Stimulated activated CD8-positive, alpha-beta memory T cell treated with anti-CD3 and anti-CD28 coated beads, Interleukin-12 subunit alpha, Interleukin-12 subunit beta, amount 100 ng/mL, for 24 hours (primary cell): ENCODE data around the gene HUNK.
"Not testable (repeated sequence)": the region's sequence is repeated elsewhere in the genome, so short reads cannot be mapped to it uniquely, and the experiment has no call there.

ENCODE experiments used
- DNase-seq: peaks from one replicate; pipeline ENCODE4 v3.0.0-alpha.2; 2020; ENCODE audit errors: extremely low read depth

Gene HUNK

DNA sequence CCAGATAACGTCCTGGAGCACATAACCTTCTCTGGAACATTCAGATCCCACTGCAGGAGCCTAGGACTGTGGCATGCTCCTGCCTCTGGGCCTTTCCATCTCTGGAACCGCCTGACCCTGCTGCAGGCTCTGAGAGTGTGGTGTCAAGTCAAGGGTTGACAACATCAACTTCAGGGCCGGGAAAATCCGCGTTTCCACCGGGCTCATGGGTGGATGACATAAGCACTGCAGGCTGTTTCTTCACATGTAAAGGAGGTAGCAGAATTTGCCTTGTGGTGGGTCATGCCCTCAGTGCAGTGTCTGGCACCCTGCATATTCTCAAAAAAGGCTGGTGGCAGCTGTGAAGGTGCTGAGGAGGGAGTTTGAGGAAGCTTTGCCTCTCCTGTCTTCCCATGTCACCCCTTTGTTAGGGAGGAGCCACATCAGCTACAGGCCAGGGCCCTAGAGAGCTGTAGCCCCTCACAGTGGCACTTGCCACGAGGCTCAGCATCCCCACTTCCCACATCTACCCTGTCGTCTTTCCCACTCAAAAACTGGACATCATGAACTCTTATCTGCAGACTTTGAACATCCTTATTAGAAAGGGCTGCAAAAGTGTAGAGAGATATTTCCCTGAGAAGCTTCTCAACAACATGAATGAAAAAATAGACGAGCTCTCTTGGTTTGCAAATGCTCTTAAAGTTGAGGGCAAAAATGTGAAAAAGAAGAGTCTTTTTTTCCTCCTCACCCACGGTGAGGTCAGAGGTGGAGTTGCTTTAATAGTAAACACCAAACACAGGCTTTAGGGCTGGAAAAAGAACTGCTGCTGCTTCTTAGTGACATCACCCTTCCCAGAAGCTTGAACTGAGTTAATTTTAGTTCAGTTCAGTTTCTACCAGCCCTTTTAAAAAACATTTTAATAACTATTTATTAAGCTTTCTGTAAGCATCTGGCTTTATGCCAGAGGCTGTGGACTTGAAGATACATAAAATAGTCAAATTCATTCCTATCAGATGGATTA is 121.3 kb downstream of the HUNK start:
- DNase-seq = no peak

DNA sequence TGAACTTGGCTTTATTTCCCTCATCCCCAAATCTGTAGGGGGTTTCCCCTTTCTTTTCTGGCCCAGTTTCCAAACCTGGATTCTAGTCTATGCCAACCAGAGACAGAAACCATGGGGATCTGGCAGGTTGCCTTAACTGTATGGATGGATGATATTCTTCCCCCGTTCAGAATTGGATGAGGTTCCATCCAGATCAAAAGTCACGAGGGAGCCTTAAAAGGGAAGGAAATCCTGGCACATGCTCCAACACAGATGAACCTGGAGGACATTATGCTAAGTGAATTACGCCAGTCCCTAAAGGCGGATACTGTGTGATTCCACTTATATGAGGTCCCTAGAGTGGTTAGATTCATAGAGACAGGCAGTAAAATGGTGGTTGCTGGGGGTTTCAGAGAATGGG is 124.4 kb downstream of the HUNK start:
- no peak for DNase-seq

- DNase-seq = no peak
Measured at GRCh38 chr21:31999810-32000468, 127.1 kb downstream of the HUNK start.

DNA sequence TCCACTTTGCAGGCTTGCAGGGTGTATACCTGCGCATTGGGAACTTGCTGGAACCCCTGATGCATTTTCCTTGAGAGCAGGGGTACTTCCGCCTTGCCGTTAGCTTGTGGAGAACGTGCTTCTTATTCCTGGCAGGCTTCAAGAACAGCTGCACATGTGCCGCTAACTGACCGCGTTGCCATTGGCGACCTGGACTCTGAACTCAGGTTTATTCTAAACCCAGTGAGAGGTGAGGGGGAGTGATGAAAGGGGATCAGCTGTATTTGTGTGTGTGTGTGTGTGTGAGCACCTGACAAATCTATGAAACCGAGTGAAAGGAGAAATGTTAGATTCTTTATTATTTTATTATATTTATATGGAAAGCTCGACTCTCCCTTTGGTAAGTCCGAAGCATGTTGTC is 128.6 kb downstream of the HUNK start:
- no peak for DNase-seq

- no peak for DNase-seq
Measured at GRCh38 chr21:32003411-32003810, 130.6 kb downstream of the HUNK start.

GRCh38 chr21:32004291-32004690 is 131.5 kb downstream of the HUNK start:
- DNase-seq = no peak

DNA sequence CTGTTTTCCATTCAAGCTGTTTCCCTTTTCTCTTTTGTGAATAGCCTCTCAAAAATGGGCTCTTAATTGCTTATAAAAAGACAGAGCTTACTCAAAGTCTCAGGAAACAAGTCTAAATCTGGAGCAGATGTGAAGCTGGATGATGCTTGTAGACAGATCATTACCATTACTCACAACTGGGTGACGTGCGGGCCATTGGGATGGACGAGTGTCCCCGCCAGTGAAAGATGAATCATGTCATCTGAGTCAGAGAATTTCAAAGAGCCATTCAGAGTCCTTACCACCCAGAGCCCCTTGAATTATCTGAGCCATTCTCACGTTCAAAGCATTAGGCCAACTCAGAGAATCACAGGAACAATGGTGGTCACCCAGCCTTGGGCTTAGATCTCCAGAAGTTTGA is 134.6 kb downstream of the HUNK start:
- no peak for DNase-seq

DNA sequence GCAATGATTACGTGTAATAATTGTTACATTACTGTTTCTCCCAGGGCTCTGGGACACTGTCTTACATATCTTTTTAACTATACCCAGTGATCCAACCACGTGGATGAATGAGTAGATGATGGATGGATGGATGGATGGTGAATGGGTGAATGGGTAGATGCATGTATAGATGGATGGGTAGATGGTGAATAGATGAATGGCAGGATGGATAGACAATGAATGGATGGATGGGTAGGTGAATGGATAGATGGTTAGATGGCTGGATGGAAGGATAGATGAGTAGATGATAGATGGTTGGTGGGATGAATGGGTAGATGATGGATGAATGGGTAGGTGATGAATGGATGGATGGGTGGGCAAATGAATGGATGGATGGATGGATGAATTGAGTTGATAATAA is 135.9 kb downstream of the HUNK start:
- DNase-seq = no peak

DNA sequence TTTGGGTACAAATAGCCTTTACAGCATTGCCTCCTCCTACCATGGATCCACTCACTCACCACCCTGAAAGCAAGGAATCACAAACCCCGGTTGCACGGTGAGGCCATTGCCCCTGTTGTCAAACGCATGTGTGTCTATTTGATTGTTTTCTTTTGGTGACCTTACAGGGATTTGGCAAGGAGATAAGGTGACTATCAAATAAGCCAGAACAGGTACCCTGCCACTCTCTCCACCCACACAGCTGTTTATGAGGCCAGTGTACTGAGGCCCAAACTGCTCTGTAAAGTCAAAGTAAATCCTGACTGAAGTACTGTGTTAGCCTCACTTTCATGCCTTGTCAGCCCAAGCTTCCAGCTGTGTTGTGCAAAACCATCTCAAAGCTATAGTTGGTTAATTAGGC is 136.4 kb downstream of the HUNK start:
- no peak for DNase-seq

DNA sequence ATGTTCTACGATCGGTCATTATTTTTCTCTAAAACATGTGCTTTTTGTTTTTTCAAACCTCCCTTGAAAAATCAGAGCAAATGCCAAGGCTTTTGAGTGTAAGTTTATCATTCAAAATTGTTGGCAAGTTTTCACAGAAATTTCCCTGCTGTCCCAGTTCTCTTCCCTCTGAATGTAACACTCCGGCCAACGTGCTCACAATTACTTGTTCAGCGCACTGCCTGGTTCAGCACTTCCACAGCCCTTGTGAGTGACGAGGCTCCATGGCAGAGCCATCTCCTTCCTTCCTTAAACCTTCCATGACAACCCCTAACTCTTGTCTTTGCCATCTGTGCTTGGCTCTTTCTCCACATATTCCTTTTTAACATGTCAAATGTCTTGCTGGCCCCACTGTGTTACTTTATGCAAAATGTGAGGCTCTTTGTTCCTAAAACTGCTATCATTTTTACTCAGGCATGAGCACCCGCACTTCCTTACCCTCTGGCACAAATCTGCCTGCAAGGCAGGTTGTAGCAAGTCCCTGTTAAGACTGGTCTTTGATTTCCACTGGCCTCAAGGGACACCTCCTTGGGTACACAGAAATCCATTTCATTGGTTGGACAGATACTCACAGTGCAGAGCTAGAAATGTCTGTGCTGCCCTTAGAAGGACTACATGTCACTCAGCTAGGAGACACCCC is 142.8 kb downstream of the HUNK start:
- DNase-seq = no peak

- DNase-seq = no peak
Measured at GRCh38 chr21:32018381-32018780, 145.6 kb downstream of the HUNK start.

DNA sequence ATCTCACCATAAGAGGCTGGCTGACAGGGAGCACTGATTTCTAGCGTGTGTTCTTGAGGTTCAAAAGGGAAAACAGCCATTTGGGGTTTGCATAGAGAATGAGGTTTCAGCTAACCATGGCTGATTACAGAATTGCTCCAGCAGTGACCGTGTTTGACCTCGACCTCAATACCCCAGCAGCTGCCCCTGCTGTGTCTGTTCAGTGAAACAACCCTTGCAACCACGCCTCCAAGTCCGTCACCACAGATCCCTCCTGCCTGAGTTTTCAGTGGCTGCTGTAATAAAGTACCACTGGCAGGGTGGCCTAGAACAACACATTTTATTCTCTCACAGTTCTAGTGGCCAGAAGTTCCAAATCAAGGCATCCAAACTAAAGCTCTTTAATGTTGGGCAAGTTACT is 147.7 kb downstream of the HUNK start:
- DNase-seq = no peak

- no peak for DNase-seq
Measured at GRCh38 chr21:32021319-32021994, 148.6 kb downstream of the HUNK start.

- no peak for DNase-seq
Measured at GRCh38 chr21:32022146-32022545, 149.3 kb downstream of the HUNK start.

DNA sequence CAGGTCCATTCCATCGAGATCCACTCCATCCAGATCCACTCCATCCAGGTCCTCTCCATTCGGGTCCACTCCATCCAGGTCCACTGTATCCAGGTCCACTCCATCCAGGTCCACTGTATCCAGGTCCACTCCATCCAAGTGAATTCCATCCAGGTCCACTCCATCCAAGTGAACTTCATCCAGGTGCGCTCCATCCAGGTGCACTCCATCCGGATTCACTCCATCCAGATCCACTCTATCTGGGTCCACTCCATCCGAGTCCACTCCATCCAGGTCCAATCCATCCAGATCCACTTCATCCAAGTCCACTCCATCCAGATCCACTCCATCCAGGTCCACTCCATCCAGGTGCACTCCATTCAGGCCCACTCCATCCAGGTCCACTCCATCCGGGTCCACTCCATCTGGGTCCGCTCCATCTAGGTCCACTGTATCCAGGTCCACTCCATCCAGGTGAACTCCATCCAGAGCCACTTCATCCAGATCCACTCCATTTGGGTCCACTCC is 157.4 kb downstream of the HUNK start:
- no peak for DNase-seq

DNA sequence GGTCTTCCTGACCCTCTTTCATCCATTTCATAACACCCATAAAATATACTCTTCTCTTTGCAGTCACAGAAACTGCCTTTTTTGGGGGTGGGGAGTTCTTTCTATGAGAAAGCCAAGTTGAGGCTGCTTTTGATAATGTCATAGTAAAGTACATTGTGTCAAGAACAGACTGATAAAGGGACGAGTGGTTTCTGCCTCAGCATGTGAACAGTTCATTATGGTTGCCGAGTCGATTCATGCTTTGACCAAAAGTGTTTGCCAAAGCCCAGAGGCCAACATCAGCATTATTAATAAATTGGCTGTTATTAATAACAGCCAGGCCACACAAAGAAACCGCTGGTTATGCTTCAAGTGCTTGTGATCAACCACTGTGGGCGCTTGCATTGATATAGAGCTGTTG is 162.0 kb downstream of the HUNK start:
- no peak for DNase-seq

DNA sequence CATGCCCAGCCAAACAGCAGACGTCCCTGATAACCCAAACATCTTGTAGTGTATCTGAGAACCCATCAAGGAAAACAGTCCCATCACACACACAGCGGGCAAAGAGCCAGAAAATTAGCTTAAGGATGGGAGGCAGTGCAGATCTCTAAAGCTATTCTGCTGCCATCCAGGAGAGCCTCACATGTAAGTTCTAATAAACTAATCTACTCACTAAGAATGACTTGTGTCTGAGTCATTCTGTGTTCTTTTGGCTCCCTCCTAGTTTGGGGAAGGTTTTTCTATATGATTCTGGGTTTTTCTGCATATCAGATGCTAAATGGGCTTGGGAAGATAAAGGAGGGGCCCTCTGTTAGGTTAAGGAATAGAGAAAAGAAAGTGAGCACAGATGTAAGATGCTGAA is 162.8 kb downstream of the HUNK start:
- no peak for DNase-seq

GRCh38 chr21:32036756-32037155 is 163.9 kb downstream of the HUNK start:
- DNase-seq = no peak

- not testable (repeated sequence) for DNase-seq
Measured at GRCh38 chr21:32038751-32039150, 165.9 kb downstream of the HUNK start.

- no peak for DNase-seq
Measured at GRCh38 chr21:32043458-32043857, 170.6 kb downstream of the HUNK start.
